Osteoblast (primary cell): Measurements from ENCODE around the gene RFX2. TPM values are rescaled to one million over a fixed set of nuclear protein-coding genes. Genes with fewer than 3 reads are reported as not detected.

Experiments used
- DNase-seq: peaks from one replicate; pipeline ENCODE4 v3.0.0; 2011; ENCODE audit warnings: low spot score, mixed read lengths; ENCODE audit not compliant: insufficient read length; ENCODE audit errors: missing footprints
- H2AFZ ChIP-seq: 2 replicates; pipeline ENCODE4 v1.6.0; 2011; ENCODE audit warnings: mild to moderate bottlenecking, low read length
- H3K27ac ChIP-seq: 2 replicates; pipeline ENCODE4 v1.5.1; 2011; ENCODE audit warnings: mild to moderate bottlenecking, low read depth, low read length, moderate library complexity
- H3K27me3 ChIP-seq: 2 replicates; pipeline ENCODE4 v1.6.0; 2012; ENCODE audit warnings: mild to moderate bottlenecking, control low read depth, inconsistent platforms, low read length, moderate library complexity; ENCODE audit not compliant: insufficient read depth
- H3K36me3 ChIP-seq: 2 replicates; pipeline ENCODE4 v1.5.1; 2011; ENCODE audit warnings: mild to moderate bottlenecking, low read length, control low read depth, moderate library complexity; ENCODE audit not compliant: insufficient read depth
- H3K4me1 ChIP-seq: 2 replicates; pipeline ENCODE4 v1.5.1; 2011; ENCODE audit warnings: mild to moderate bottlenecking, low read length, control low read depth, moderate library complexity; ENCODE audit not compliant: insufficient read depth
- H3K4me2 ChIP-seq: 2 replicates; pipeline ENCODE4 v1.6.0; 2011; ENCODE audit warnings: mild to moderate bottlenecking, low read length; ENCODE audit not compliant: insufficient read depth
- H3K4me3 ChIP-seq: fragments of 200-600 bp; sonication (generic); 3 replicates; pipeline ENCODE4 v1.5.1; 2012; ENCODE audit warnings: mild to moderate bottlenecking, low read length, inconsistent platforms; ENCODE audit not compliant: insufficient read depth
- H3K79me2 ChIP-seq: 2 replicates; pipeline ENCODE4 v1.6.0; 2012; ENCODE audit warnings: mild to moderate bottlenecking, low read length, control low read depth, inconsistent platforms; ENCODE audit not compliant: insufficient read depth
- H3K9me3 ChIP-seq: 2 replicates; pipeline ENCODE4 v1.5.1; 2011; ENCODE audit warnings: low read depth, low read length, control low read depth
- H4K20me1 ChIP-seq: 2 replicates; pipeline ENCODE4 v1.6.0; 2012; ENCODE audit warnings: mild to moderate bottlenecking, low read length, control low read depth; ENCODE audit not compliant: insufficient read depth
- CTCF ChIP-seq: IDR thresholded peaks from 2 replicates; pipeline ENCODE4 v1.5.1; 2011; ENCODE audit warnings: mild to moderate bottlenecking, low read depth, low read length, moderate library complexity; ENCODE audit errors: extremely low read depth
- total RNA-seq: library from RNA; depleted of rRNA; stranded (reverse); fragments of >200 nt; gene quantifications from 2 replicates; pipeline ENCODE4 v1.2.3, GENCODE V29; 2012

RFX2 gene
- total RNA-seq, 1 donor = 6.2 TPM

GRCh38 chr19:6047741-6048251 lies 62.5 kb downstream of the RFX2 start:
- Histone ChIP-seq H3K27me3 (no peaks in the 10 kb centered on the region), H3K4me3 (no peak overlapping the region), H2AFZ (no peak overlapping the region), H3K36me3 (no peaks in the 10 kb centered on the region), H3K79me2 (no peaks in the 10 kb centered on the region), H4K20me1 (no peaks in the 10 kb centered on the region), H3K4me2 (peak overlapping the region; percentile 6), H3K9me3 (no peaks in the 10 kb centered on the region), H3K27ac (no peak overlapping the region), H3K4me1 (peaks cover 3% of the 10 kb centered on the region)
- peak; percentile 95 for DNase-seq
- TF ChIP-seq CTCF = peak; percentile 83

- no peak for DNase-seq
- Histone ChIP-seq H3K4me2 (no peak overlapping the region), H3K27ac (no peak overlapping the region), H3K9me3 (no peaks in the 10 kb centered on the region), H3K4me1 (peaks cover 3% of the 10 kb centered on the region), H3K4me3 (no peak overlapping the region), H3K36me3 (no peaks in the 10 kb centered on the region), H3K79me2 (no peaks in the 10 kb centered on the region), H2AFZ (no peak overlapping the region), H3K27me3 (no peaks in the 10 kb centered on the region), H4K20me1 (no peaks in the 10 kb centered on the region)
- no peak for TF ChIP-seq CTCF
Measured at GRCh38 chr19:6047256-6047655, 63.0 kb downstream of the RFX2 start.

- no peak for TF ChIP-seq CTCF
- no peaks in the 10 kb centered on the region for H4K20me1 ChIP-seq
- H3K4me2 ChIP-seq = no peak overlapping the region
- H3K4me1 ChIP-seq = peaks cover 3% of the 10 kb centered on the region
- peak; percentile 75 for DNase-seq
- no peaks in the 10 kb centered on the region for H3K36me3 ChIP-seq
- H3K27ac ChIP-seq = no peak overlapping the region
- H3K4me3 ChIP-seq = no peak overlapping the region
- no peaks in the 10 kb centered on the region for H3K9me3 ChIP-seq
- no peak overlapping the region for H2AFZ ChIP-seq
- H3K27me3 ChIP-seq = no peaks in the 10 kb centered on the region
- H3K79me2 ChIP-seq = no peaks in the 10 kb centered on the region
Measured at GRCh38 chr19:6045108-6045507, 65.2 kb downstream of the RFX2 start.

- Histone ChIP-seq H3K4me2 (no peak overlapping the region), H3K9me3 (no peaks in the 10 kb centered on the region), H3K36me3 (no peaks in the 10 kb centered on the region), H3K4me3 (no peak overlapping the region), H4K20me1 (no peaks in the 10 kb centered on the region), H3K27me3 (no peaks in the 10 kb centered on the region), H3K27ac (no peak overlapping the region), H2AFZ (no peak overlapping the region), H3K79me2 (no peaks in the 10 kb centered on the region), H3K4me1 (peaks cover 3% of the 10 kb centered on the region)
- DNase-seq = no peak
- TF ChIP-seq CTCF = no peak
Measured at GRCh38 chr19:6044056-6044805, 66.1 kb downstream of the RFX2 start.
